Femur (tissue), 1 donor: ENCODE measurements around the gene GIPC1.

Experiments
- DNase-seq: peaks from one replicate; pipeline ENCODE4 v3.0.0-alpha.2; 2017

Gene GIPC1

DNA sequence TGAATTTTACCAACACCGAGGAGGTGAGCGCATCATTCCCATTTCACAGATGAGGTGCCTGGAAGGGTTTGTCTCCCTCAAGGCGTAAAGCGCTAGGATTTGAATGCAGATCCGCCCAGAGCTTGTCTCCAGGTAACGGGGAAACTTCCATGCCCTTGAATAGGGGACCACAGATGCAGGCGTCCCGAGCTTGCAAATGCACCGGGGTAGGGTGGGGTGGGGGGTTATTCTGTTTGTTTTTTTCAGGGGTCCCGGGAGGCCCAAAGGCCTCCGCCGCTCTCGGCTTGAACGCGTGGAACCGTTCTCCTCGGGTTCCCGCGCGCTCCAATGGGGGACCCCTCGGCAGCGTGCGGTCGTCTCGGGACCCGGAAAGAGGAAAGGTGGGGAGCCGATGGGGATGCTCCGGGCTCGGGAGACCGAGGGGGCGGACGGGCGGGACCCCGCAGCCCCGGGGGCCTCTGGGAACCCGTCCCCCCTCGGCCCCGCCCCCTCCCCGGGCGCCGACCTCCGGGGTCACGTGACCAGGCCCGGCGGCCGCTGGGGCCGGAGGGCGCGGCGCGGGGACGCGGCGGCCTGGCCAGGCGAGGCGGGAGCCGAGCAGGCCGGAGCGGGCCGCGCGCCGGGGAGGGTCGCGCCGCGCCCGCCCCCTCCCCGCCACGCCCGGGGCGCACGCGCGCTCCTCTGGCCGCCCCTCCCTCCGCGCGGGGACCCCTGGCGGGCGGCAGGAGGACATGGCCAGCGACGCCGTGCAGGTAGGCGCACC, 63.0 kb downstream of the GIPC1 start, which contains the start of gene PKN1:
Gene PKN1, plus strand, starts transcription at position 516 of the 763 bp plus-strand sequence. Its CDS starts 216 bp downstream, at position 732.
- peak; percentile 69 for DNase-seq

DNA sequence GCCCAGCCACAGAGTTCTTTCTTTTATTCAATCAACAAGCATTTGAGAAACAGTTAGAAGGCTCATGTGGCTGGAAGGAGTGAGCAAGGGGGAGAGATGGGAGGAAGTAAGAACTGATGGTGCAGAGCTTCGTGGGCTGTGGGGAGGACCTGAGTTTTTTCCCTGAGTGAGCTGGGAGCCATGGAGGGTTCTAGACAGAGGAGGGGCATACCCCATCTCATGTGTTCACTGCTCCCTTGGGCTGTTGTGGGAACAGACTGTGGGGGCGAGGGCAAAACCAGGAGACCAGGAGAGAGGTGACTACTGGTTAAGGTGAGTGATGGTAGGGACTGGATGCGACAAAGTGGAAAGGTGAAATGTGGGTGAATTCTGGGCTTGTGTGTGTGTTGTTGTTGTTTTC, 65.2 kb downstream of the GIPC1 start:
- DNase-seq = no peak

DNA sequence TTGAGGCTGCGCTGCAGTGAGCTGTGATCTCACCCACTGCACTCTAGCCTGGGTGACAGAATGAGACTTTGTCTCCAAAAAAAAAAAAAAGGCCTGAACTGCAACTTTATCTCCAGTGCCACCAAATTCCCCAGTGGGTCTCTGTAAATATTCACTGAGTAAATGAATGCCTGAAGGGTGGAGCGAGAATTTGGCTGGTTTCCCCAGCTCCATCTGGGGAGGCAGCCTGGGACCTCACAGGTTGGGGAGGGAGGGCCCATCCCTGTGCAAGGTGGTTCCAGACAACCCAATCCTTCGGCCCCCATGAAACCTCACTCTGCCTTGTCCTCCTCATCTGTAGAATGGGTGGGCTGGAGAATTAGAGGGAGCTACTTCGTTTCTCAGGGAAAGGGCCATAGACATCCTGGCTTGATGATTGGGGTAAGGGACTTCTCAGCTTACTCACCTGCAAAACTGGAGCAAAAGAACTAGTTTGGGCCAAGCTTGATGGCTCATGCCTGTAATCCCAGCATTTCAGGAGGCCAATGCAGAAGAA, 67.0 kb downstream of the GIPC1 start:
- DNase-seq = no peak
